Measurements from ENCODE around the gene API5.
"Not testable (repeated sequence)": the region's sequence is repeated elsewhere in the genome, so short reads cannot be mapped to it uniquely, and the experiment has no call there.

The API5 gene

GRCh38 chr11:43311791-43312607, at the start of gene API5:
Gene API5 (plus strand): TSS chr11:43311996. CDS start chr11:43312128, 132 bp downstream.
- DNase-seq (ENCODE audit: low read depth, low spot score) = peak; percentile 90

GRCh38 chr11:43267856-43268580, 43.8 kb upstream of the API5 start:
- no peak for DNase-seq (ENCODE audit: low read depth, low spot score)

- DNase-seq (ENCODE audit: low read depth, low spot score) = no peak
Observed at GRCh38 chr11:43268786-43269185, 43.0 kb upstream of the API5 start.

GRCh38 chr11:43269254-43269918, 42.4 kb upstream of the API5 start:
- DNase-seq (ENCODE audit: low read depth, low spot score) = no peak

- DNase-seq (ENCODE audit: low read depth, low spot score) = no peak
Observed at GRCh38 chr11:43270468-43270867, 41.3 kb upstream of the API5 start.

- no peak for DNase-seq (ENCODE audit: low read depth, low spot score)
Observed at GRCh38 chr11:43278193-43278956, 33.4 kb upstream of the API5 start.

GRCh38 chr11:43282607-43283440, 29.0 kb upstream of the API5 start:
- peak; percentile 1 for DNase-seq (ENCODE audit: low read depth, low spot score)

GRCh38 chr11:43285826-43286225, 26.0 kb upstream of the API5 start:
- no peak for DNase-seq (ENCODE audit: low read depth, low spot score)

- DNase-seq (ENCODE audit: low read depth, low spot score) = no peak
Observed at GRCh38 chr11:43289368-43289767, 22.4 kb upstream of the API5 start.

GRCh38 chr11:43298397-43298796, 13.4 kb upstream of the API5 start:
- DNase-seq (ENCODE audit: low read depth, low spot score) = no peak

- no peak for DNase-seq (ENCODE audit: low read depth, low spot score)
Observed at GRCh38 chr11:43315966-43316365, 4.2 kb downstream of the API5 start.

GRCh38 chr11:43316451-43316850, 4.7 kb downstream of the API5 start:
- no peak for DNase-seq (ENCODE audit: low read depth, low spot score)

- peak; percentile 62 for DNase-seq (ENCODE audit: low read depth, low spot score)
Observed at GRCh38 chr11:43327987-43328386, 16.2 kb downstream of the API5 start.

- no peak for DNase-seq (ENCODE audit: low read depth, low spot score)
Observed at GRCh38 chr11:43328482-43328881, 16.7 kb downstream of the API5 start.

GRCh38 chr11:43341159-43341558, 29.4 kb downstream of the API5 start:
- no peak for DNase-seq (ENCODE audit: low read depth, low spot score)

GRCh38 chr11:43351426-43351825, 39.6 kb downstream of the API5 start:
- DNase-seq (ENCODE audit: low read depth, low spot score) = not testable (repeated sequence)

GRCh38 chr11:43354311-43354710, 42.5 kb downstream of the API5 start:
- DNase-seq (ENCODE audit: low read depth, low spot score) = no peak

- no peak for DNase-seq (ENCODE audit: low read depth, low spot score)
Observed at GRCh38 chr11:43356336-43356735, 44.5 kb downstream of the API5 start.

- DNase-seq (ENCODE audit: low read depth, low spot score) = no peak
Observed at GRCh38 chr11:43358279-43358800, 46.5 kb downstream of the API5 start.

- DNase-seq (ENCODE audit: low read depth, low spot score) = peak; percentile 80
Observed at GRCh38 chr11:43358801-43359421, 47.1 kb downstream of the API5 start, which contains the start of gene TTC17. Gene TTC17 (plus strand): TSS chr11:43358920. CDS start chr11:43358955, 35 bp downstream.

Data from smooth muscle cell of the brain vasculature (primary cell).